GM04504 (cell line): ENCODE data around the gene FAN1.
"Not testable (repeated sequence)": the region's sequence is repeated elsewhere in the genome, so short reads cannot be mapped to it uniquely, and the experiment has no call there.

ENCODE experiments used
- DNase-seq: peaks from one replicate; pipeline ENCODE4 v3.0.0-alpha.2; 2012; ENCODE audit warnings: low read depth

Gene FAN1

DNA sequence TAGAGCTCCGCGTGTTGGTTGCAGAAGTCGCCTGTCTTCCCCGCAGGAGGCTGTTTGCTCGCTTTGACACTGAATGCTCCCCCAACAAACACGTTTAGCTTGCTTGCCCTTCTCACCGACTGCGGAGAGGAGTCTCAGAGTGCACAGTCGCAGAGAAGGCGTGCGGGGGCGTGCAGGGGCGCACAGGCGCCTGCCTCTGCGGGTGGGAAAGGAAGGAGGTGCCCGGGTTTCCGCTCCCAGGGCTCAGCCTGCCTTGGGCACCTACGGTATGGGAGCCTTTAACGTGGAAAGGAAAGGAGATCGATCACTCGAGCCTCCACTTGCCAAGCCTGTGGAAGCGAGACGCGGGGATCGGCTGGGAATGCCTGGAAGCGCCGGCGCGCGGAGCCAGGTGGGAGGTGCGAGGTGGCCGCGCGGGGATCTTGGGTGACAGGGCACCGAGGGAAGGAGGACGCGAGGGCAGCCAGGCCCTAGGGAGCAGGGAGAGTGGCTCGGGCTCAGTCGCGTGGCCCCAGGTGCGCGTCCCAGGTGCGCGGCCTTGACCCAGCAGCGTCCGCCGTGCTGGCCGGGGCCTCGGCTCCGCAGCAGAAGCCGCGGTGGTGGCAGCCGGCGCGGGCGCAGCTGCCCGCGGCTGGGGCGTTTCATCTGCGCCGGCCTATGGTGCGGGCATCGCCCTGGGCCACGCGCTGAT is at the start of gene FAN1:
Gene FAN1, plus strand, starts transcription at position 419 of the 691 bp plus-strand sequence. CDS start 749 bp downstream, outside the sequence.
- DNase-seq = peak; percentile 65

DNA sequence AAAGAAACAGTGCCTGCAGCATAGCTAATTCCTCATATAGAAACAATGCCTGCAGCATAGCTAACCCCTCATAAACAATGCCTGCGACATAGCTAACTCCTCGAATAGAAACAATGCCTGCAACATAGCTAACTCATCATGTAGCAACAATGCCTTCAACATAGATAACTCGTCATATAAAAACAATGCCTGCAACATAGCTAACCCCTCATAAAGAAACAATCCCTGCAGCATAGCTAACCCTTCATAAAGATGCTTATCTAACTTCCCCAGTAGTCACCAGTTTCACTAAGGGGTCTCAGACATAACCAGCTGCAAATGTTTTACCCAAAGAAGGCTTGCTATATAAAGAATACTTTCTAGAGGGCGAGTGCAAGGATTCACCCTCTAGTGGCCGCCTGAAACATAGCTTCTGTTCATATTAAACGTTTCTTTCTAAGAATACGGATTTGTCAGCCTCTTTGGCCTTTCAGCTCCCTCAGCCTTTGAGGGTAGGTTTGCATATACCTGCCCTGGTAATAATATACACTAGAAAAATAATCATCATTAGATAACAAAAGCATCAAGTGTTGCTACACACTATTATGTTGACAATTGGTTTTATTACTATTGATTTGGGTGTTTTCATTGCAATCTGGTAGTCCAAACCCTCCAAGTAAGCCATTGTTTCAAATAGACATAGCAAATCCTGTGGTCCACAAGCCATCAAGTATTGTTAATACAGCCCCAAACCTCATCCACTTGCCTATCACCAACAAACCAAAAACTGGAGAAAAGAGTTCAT is 44.4 kb upstream of the FAN1 start:
- peak; percentile 3 for DNase-seq

DNA sequence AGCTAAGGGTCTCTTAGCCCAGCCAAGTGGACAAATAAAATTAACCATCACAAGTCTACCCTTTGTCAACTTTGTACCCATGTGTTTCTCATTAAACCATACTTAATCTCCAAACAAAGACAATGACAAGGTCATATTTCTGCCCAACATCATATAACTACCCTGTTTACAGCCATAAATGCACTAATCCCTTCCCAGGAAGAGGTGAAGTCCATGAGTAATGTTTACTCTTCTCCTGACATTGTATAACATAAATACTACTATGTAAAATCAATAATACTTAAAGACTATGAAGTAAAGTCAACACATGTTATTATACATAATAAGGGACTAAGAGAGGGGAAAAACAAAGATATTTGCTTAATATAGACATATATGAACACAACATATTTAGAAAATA is 38.5 kb upstream of the FAN1 start:
- DNase-seq = no peak

- DNase-seq = no peak
Measured at GRCh38 chr15:30870681-30871080, 33.0 kb upstream of the FAN1 start.

GRCh38 chr15:30872341-30872748 is 31.4 kb upstream of the FAN1 start:
- no peak for DNase-seq

GRCh38 chr15:30877070-30877469 is 26.6 kb upstream of the FAN1 start:
- no peak for DNase-seq

DNA sequence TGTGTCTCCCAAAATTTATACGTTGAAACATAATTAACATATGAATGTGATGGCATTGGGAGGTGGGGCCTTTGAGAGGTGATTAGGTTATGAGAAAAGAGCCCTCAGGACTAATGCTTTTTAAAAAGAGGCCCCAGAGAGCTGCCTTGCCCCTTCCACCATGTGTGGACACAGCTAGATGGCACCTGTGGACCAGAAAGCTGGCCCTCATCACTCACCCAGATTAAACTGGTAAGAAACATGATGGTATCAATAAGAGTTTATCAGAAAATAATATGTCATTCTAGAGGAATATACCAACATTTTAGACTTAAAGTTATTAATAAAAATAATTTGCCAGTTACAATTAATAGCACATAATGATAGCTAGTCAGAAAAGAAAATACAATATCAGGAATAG is 25.2 kb upstream of the FAN1 start:
- DNase-seq = no peak

GRCh38 chr15:30882849-30883433 is 20.8 kb upstream of the FAN1 start:
- DNase-seq = no peak

DNA sequence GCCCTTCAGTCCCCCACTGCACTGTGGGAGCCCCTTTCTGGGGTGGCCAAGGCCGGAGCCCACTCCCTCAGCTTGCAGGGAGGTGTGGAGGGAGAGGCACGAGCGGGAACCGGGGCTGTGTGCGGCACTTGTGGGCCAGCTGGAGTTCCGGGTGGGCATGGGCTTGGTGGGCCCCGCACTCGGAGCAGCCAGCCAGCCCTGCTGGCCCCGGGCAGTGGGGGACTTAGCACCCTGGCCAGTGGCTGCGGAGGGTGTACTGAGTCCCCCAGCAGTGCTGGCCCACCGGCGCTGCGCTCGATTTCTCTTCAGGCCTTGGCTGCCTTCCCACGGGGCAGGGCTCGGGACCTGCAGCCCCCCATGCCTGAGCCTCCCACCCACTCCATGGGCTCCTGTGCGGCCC is 20.0 kb upstream of the FAN1 start:
- DNase-seq = not testable (repeated sequence)

- no peak for DNase-seq
Measured at GRCh38 chr15:30885814-30886213, 17.9 kb upstream of the FAN1 start.

- no peak for DNase-seq
Measured at GRCh38 chr15:30889196-30889595, 14.5 kb upstream of the FAN1 start.

GRCh38 chr15:30895461-30896210 is 8.1 kb upstream of the FAN1 start:
- DNase-seq = no peak

DNA sequence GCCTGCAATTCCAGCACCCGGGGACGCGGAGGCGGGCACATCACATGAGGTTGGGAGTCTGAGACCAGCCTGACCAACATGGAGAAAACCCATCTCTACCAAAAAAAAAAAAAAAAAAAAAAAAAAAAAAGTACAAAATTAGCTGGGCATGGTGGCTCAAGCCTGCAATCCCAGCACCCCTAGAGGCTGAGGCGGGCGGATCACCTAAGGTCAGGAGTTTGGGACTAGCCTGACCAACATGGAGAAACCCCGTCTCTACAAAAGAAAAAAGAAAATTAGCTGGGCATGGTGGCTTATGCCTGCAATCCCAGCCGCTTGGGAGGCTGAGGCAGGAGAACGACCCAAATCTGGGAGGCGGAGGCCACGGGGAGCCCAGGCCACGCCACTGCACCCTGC is 7.5 kb upstream of the FAN1 start:
- no peak for DNase-seq

DNA sequence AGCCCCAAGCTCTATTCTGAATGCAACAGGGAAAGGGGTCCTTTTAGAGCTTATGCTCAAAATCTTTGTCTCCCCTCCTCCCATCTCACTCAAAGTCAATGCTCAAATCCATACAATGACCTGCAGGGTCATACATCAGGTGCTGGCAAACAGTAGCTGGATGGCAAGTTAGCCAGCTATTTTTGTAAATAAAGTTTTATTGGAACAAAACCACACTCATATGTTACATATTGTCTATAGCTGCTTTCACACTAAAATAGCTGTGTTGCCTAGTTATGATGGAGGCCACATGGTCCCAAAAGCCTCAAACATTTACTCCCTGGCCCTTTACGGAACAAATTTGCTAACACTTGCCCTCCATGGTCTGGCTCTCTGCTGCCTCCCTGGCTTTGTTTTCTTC is 1.8 kb upstream of the FAN1 start:
- no peak for DNase-seq

DNA sequence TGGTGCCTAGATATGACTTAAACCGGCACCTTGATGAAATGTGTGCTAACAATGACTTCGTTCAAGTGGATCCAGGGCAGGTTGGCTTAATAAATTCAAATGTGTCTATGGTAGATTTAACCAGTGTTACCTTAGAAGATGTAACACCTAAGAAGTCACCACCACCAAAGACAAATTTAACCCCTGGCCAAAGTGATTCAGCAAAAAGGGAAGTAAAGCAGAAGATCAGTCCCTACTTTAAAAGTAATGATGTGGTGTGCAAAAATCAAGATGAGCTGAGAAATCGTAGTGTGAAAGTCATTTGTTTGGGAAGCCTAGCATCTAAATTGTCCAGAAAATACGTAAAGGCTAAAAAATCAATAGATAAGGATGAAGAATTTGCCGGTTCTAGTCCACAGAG is 1.1 kb downstream of the FAN1 start:
- no peak for DNase-seq

- DNase-seq = no peak
Measured at GRCh38 chr15:30905821-30906220, 2.1 kb downstream of the FAN1 start.

DNA sequence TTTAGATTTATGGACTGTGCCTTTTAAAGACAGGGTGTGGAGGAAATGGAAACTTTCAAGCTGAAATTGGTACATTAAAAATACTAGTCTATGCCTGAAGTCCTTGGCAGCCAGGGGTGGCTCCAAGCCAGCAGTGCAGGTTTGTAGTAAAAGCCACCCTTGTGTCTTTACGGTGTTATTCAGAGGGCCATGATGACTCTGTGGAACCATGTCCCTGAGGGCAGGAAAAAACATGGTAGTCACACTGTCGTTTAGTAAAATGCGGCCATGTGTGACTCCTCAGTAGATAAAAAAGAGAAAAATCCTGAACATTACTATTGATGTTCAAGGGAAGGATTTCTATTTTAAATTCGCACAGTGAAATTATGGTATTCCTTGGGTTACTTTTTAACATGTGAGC is 2.7 kb downstream of the FAN1 start:
- DNase-seq = no peak

GRCh38 chr15:30913761-30914160 is 10.0 kb downstream of the FAN1 start:
- no peak for DNase-seq

GRCh38 chr15:30917013-30917412 is 13.3 kb downstream of the FAN1 start:
- DNase-seq = no peak

DNA sequence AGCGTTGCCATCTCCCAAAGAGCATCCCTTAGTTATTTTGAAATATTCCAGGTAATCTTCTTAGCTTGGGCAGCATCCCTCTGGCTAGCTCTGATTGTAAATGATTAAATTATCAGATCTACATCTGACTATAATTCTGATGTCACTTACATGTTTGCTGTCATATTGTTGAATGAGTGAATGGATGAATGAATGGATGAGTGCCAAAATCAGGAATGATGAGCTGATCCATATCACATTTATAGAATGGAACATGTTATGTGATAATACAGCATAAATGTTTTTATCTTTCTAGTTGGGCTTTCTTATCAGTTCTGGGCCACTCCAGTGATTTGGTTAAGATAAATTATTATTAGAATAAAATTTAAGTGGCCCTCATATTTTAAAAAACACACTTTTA is 14.0 kb downstream of the FAN1 start:
- DNase-seq = no peak

GRCh38 chr15:30918366-30918765 is 14.7 kb downstream of the FAN1 start:
- DNase-seq = no peak

- no peak for DNase-seq
Measured at GRCh38 chr15:30919877-30920550, 16.3 kb downstream of the FAN1 start.
